Stimulated activated CD8-positive, alpha-beta memory T cell treated with anti-CD3 and anti-CD28 coated beads, Interleukin-7, amount 100 ng/mL, for 1 hour (primary cell): ENCODE data around the gene MIR17HG.
A peak's percentile ranks its signal among the peaks of the same experiment; 100 is the strongest.

Experiments used
- DNase-seq, 2 donors: peaks; one replicate each; pipeline ENCODE4 v3.0.0-alpha.2; 2020; ENCODE audit warnings: low read depth in 2 of 2

MIR17HG gene

GRCh38 chr13:91368676-91369440, 21.4 kb downstream of the MIR17HG start:
- no peak for DNase-seq

- no peak for DNase-seq
Measured at GRCh38 chr13:91369441-91369831, 21.9 kb downstream of the MIR17HG start.

GRCh38 chr13:91370501-91370900, 23.0 kb downstream of the MIR17HG start:
- DNase-seq = no peak

- no peak for DNase-seq
Measured at GRCh38 chr13:91372911-91373310, 25.4 kb downstream of the MIR17HG start.

- no peak for DNase-seq
Measured at GRCh38 chr13:91375116-91375729, 27.7 kb downstream of the MIR17HG start.

- DNase-seq = no peak
Measured at GRCh38 chr13:91381371-91381770, 33.9 kb downstream of the MIR17HG start.

- no peak for DNase-seq
Measured at GRCh38 chr13:91383836-91384235, 36.3 kb downstream of the MIR17HG start.

- DNase-seq = no peak
Measured at GRCh38 chr13:91384896-91385295, 37.4 kb downstream of the MIR17HG start.

GRCh38 chr13:91389186-91389585, 41.7 kb downstream of the MIR17HG start:
- DNase-seq = no peak

GRCh38 chr13:91397595-91397994, 50.1 kb downstream of the MIR17HG start:
- DNase-seq = no peak

GRCh38 chr13:91398413-91399188, 51.1 kb downstream of the MIR17HG start, which contains the start of gene GPC5:
Gene GPC5 (plus strand): TSS chr13:91398621.
- DNase-seq = peak; percentile 68 to 70

GRCh38 chr13:91399189-91400062, 51.9 kb downstream of the MIR17HG start:
- no peak for DNase-seq

- DNase-seq = no peak
Measured at GRCh38 chr13:91400063-91400399, 52.5 kb downstream of the MIR17HG start.

GRCh38 chr13:91400671-91401070, 53.2 kb downstream of the MIR17HG start:
- DNase-seq = no peak

GRCh38 chr13:91401920-91402319, 54.4 kb downstream of the MIR17HG start:
- no peak for DNase-seq
